SK-N-SH (cell line): ENCODE results near the gene MEX3D. TPM values are rescaled to one million over a fixed set of nuclear protein-coding genes. Genes with fewer than 3 reads are reported as not detected.

ENCODE experiments used
- CTCF ChIA-PET: fragments of 300-600, 350-600 bp; formaldehyde crosslinking; extraction: SDS; loops from one replicate; lab custom pipeline; 2021; lab: Yijun Ruan, JAX
- POLR2A ChIA-PET: fragments of 350-600 bp; sonication (Branson Sonifier 250); formaldehyde crosslinking; extraction: SDS; loops from one replicate; lab custom pipeline; 2020; ENCODE audit warnings: antibody characterized with exemption, inconsistent platforms; lab: Yijun Ruan, JAX
- DNase-seq: peaks from one replicate; pipeline ENCODE4 v3.0.0; 2012
- H2AFZ ChIP-seq: fragments of 200-600 bp; sonication (generic); 2 replicates; pipeline ENCODE4 v1.8.1; 2016; ENCODE audit warnings: antibody characterized with exemption, mild to moderate bottlenecking, low read depth
- H3F3A ChIP-seq: fragments of 200-600 bp; sonication (generic); replicated peaks from 2 replicates; pipeline ENCODE3; 2016; ENCODE audit warnings: antibody characterized with exemption, mild to moderate bottlenecking; ENCODE audit not compliant: insufficient read depth
- H3K27ac ChIP-seq, 2 experiments: fragments of 200-500 bp in 1 of 2; fragments of 200-600 bp in 1 of 2; sonication (Bioruptor generic) in 1 of 2; sonication (generic), shearing (Covaris generic) in 1 of 2; 2 replicates each; pipeline versions ENCODE4 v1.5.1 to v1.6.1; 2014 to 2016; ENCODE audit warnings: low read depth in 2 of 2, inconsistent platforms in 1 of 2, low read length in 1 of 2, mild to moderate bottlenecking in 1 of 2, mixed read lengths in 1 of 2
- H3K27me3 ChIP-seq: fragments of 200-600 bp; sonication (generic), shearing (Covaris generic); 2 replicates; pipeline ENCODE4 v1.6.1; 2016; ENCODE audit warnings: mixed run types; ENCODE audit not compliant: insufficient read depth
- H3K36me3 ChIP-seq, 2 experiments: fragments of 200-500 bp in 1 of 2; fragments of 200-600 bp in 1 of 2; sonication (Bioruptor generic) in 1 of 2; sonication (generic) in 1 of 2; replicated peaks in 1 of 2; 2 replicates each; pipeline versions ENCODE3 to v1.5.1; 2014 to 2016; ENCODE audit warnings: low read length in 1 of 2, mild to moderate bottlenecking in 1 of 2; ENCODE audit not compliant: insufficient read depth in 2 of 2, control insufficient read depth in 1 of 2
- H3K4me1 ChIP-seq, 2 experiments: fragments of 200-500 bp in 1 of 2; fragments of 200-600 bp in 1 of 2; sonication (Bioruptor generic) in 1 of 2; sonication (generic), shearing (Covaris generic) in 1 of 2; 2 replicates each; pipeline versions ENCODE4 v1.5.1 to v1.6.1; 2014 to 2016; ENCODE audit warnings: low read depth in 1 of 2, low read length in 1 of 2, mixed run types in 1 of 2; ENCODE audit not compliant: insufficient read depth in 2 of 2, control insufficient read depth in 1 of 2
- H3K4me2 ChIP-seq: fragments of 200-600 bp; sonication (generic), shearing (Covaris generic); 2 replicates; pipeline ENCODE4 v1.6.1; 2017; ENCODE audit warnings: mixed run types
- H3K4me3 ChIP-seq, 2 experiments: fragments of 200-500 bp in 1 of 2; fragments of 200-600 bp in 1 of 2; sonication (Bioruptor generic) in 1 of 2; sonication (generic), shearing (Covaris generic) in 1 of 2; 2 replicates each; pipeline versions ENCODE4 v1.5.1 to v1.8.1; 2014 to 2016; ENCODE audit warnings: low read depth in 2 of 2, inconsistent platforms in 1 of 2, low read length in 1 of 2, mild to moderate bottlenecking in 1 of 2, mixed read lengths in 1 of 2, moderate library complexity in 1 of 2
- H3K79me2 ChIP-seq: fragments of 200-600 bp; sonication (generic); 2 replicates; pipeline ENCODE4 v1.8.1; 2017; ENCODE audit warnings: mild to moderate bottlenecking; ENCODE audit not compliant: insufficient read depth
- H3K9ac ChIP-seq: fragments of 200-600 bp; sonication (generic); 2 replicates; pipeline ENCODE4 v1.6.1; 2017; ENCODE audit warnings: mixed run types
- H3K9me2 ChIP-seq: fragments of 200-600 bp; sonication (generic); 2 replicates; pipeline ENCODE4 v1.6.1; 2017; ENCODE audit warnings: mixed run types
- H3K9me3 ChIP-seq: fragments of 200-600 bp; sonication (generic); 2 replicates; pipeline ENCODE4 v1.6.1; 2017; ENCODE audit warnings: mixed run types, mild to moderate bottlenecking, moderate library complexity
- H4K20me1 ChIP-seq: fragments of 200-600 bp; sonication (generic); 2 replicates; pipeline ENCODE4 v1.6.1; 2017; ENCODE audit warnings: mild to moderate bottlenecking, mixed run types; ENCODE audit not compliant: insufficient read depth
- EP300 ChIP-seq, 2 experiments: IDR thresholded peaks; 2 replicates each; pipeline versions ENCODE4 v1.4.0 to v1.6.1; 2012; ENCODE audit warnings: borderline replicate concordance in 1 of 2, low read depth in 1 of 2, low read length in 1 of 2
- FOSL2 ChIP-seq: IDR thresholded peaks from 2 replicates; pipeline ENCODE4 v1.4.0; 2012; ENCODE audit warnings: low read depth, mild to moderate bottlenecking, moderate library complexity, borderline replicate concordance
- GATA2 ChIP-seq: sonication (generic); formaldehyde crosslinking; IDR thresholded peaks from 2 replicates; pipeline ENCODE4 v1.5.0; 2020; ENCODE audit warnings: mild to moderate bottlenecking, missing genetic modification reagents
- MXI1 ChIP-seq: IDR thresholded peaks from 2 replicates; pipeline ENCODE4 v1.6.1; 2012; ENCODE audit warnings: mild to moderate bottlenecking, low read depth, low read length, improper control_type of control experiment
- NFIC ChIP-seq: IDR thresholded peaks from 2 replicates; pipeline ENCODE4 v1.4.0; 2012; ENCODE audit warnings: borderline replicate concordance
- NRF1 ChIP-seq: IDR thresholded peaks from 2 replicates; pipeline ENCODE4 v1.6.1; 2012; ENCODE audit warnings: low read depth, mild to moderate bottlenecking, low read length
- POLR2AphosphoS5 ChIP-seq: IDR thresholded peaks from 2 replicates; pipeline ENCODE4 v1.6.1; 2012; ENCODE audit warnings: low read depth, low read length
- RCOR1 ChIP-seq: fragments of 150-350 bp; IDR thresholded peaks from 2 replicates; pipeline ENCODE4 v1.6.1; 2017; ENCODE audit warnings: antibody characterized with exemption, low read length
- SIN3A ChIP-seq: IDR thresholded peaks from 2 replicates; pipeline ENCODE4 v1.6.1; 2012; ENCODE audit warnings: low read depth, mild to moderate bottlenecking, low read length, moderate library complexity, borderline replicate concordance
- SMC3 ChIP-seq: IDR thresholded peaks from 2 replicates; pipeline ENCODE4 v1.6.1; 2012; ENCODE audit warnings: low read depth, low read length, improper control_type of control experiment
- TAF1 ChIP-seq: IDR thresholded peaks from 2 replicates; pipeline ENCODE4 v1.6.1; 2012; ENCODE audit warnings: low read depth, mild to moderate bottlenecking, low read length, moderate library complexity, borderline replicate concordance
- TEAD4 ChIP-seq: IDR thresholded peaks from 2 replicates; pipeline ENCODE4 v1.4.0; 2012; ENCODE audit warnings: mild to moderate bottlenecking, borderline replicate concordance; ENCODE audit not compliant: insufficient read depth
- WGBS: methylation state at CpG from one replicate; pipeline ENCODE4 v1.1.6; 2017; ENCODE audit warnings: low lambda C conversion rate; 5-methylcytosine and 5-hydroxymethylcytosine counted together
- polyA plus RNA-seq, 3 experiments: library from polyadenylated mRNA; depleted of rRNA; stranded (reverse); fragments of >200 nt; gene quantifications; 2 replicates each; pipeline ENCODE4 v1.2.3, GENCODE V29; 2012
- TF ChIP-seq, protein P1 (sequence below): fragments of 200-600 bp; sonication (generic); IDR thresholded peaks from 2 replicates; pipeline ENCODE4 v1.6.1; 2017; ENCODE audit warnings: antibody characterized with exemption, mild to moderate bottlenecking, moderate library complexity
- TF ChIP-seq, protein P2 (sequence below): IDR thresholded peaks from 2 replicates; pipeline ENCODE4; 2012
- TF ChIP-seq, protein P3 (sequence below): IDR thresholded peaks from 2 replicates; pipeline ENCODE4 v1.4.0; 2012; ENCODE audit warnings: low read depth, borderline replicate concordance
- TF ChIP-seq, protein P4 (sequence below): IDR thresholded peaks from 2 replicates; pipeline ENCODE4 v1.4.0; 2012; ENCODE audit warnings: low read depth
- TF ChIP-seq, protein P5 (sequence below): IDR thresholded peaks from 2 replicates; pipeline ENCODE4 v1.4.0; 2012; ENCODE audit warnings: low read depth, borderline replicate concordance

The MEX3D gene
- polyA plus RNA-seq, 1 of the 3 experiments (the other 2 are of a cell fraction), result 14.9 TPM

DNA sequence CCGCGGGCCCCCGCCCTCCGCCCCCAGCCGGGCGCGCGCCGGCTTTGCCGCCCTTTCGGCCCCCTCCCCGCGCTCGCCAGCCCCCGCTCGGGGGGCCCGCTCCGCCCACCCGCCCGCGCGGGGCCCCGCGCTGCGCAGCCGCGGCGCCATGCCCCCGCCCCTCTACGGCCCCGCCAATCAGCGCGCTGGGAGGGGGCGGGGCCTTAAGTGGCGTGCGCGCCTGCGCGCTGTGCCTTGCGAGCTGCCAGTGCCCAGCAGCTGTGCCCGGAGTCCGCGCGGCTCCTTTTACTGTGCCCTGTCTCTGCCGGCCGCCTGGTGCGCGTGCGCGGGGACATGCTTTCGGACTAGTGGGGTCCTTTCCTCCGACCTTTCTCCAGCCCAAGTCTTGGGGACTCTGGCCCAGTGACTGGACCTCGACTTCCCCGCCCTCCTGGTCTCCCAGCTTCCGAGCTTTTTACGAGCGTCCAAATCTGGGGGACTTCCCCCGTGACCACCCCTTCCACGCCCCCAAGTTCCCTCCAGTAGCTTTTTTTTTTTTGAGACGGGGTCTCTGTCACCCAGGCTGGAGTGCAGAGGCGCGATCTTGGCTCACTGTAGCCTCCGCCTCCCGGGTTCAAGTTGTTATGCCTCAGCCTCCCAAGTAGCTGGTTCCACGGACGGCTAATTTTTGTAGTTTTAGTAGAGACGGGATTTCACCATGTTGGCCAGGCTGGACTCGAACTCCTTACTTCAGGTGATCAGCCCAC lies 24.8 kb upstream of the MEX3D start, which contains the start of gene MBD3 (continued):
- no peak for TF ChIP-seq GATA2 (CRISPR knock-in tag)
- no peak for TF ChIP-seq RCOR1
- TF ChIP-seq FOSL2, result no peak
- peak in 1 of 2 experiments; percentile 45; a peak in 1 of 4 replicates for TF ChIP-seq EP300 (IDR thresholded peaks at IDR 0.05; ENCODE audit: borderline replicate concordance in 1 of 2, low read depth in 1 of 2, low read length in 1 of 2)
- TF ChIP-seq, protein P1, sequence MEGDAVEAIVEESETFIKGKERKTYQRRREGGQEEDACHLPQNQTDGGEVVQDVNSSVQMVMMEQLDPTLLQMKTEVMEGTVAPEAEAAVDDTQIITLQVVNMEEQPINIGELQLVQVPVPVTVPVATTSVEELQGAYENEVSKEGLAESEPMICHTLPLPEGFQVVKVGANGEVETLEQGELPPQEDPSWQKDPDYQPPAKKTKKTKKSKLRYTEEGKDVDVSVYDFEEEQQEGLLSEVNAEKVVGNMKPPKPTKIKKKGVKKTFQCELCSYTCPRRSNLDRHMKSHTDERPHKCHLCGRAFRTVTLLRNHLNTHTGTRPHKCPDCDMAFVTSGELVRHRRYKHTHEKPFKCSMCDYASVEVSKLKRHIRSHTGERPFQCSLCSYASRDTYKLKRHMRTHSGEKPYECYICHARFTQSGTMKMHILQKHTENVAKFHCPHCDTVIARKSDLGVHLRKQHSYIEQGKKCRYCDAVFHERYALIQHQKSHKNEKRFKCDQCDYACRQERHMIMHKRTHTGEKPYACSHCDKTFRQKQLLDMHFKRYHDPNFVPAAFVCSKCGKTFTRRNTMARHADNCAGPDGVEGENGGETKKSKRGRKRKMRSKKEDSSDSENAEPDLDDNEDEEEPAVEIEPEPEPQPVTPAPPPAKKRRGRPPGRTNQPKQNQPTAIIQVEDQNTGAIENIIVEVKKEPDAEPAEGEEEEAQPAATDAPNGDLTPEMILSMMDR, result no peak

DNA sequence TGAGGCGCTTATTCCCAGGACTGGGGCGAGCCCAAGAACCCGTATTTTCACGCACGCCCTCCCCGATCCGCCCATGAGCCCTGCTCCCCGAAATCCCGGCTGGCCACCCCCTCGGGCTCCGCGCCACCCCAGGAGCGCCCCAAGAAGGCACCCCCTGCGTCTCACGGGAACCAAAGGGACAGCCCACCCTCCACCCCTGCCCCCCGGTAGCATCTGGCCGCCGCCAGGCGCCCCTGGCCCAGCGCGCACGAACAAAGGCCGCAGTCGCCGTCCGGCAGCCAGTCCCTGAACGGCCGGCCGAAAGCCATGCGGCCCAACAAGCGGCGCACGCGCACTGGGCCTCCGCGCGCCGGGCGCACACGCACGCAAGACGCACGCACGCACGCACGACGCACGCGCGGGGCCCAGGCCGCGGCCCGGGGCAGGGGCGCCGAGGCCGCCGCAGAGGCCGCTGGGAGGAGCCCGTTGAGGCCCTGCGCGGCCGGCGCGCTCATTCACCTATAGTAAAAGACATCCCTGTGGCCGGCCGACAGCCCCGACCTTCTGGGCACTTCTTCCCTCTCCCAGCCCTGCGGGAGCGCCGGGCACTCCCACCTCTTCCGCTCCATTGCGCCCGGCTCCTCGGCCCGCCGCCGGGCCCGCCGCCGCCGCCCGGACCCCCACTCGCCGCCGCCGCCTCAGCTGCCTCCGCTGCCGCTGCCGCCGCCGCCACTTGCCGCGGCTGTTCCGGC lies 24.1 kb upstream of the MEX3D start:
- POLR2A ChIA-PET, result interaction anchor here (0.9 to 1.3 kb wide), 4 partner anchors 10 to 142 kb away, joined by 3 to 15 read pairs (median 4); partner anchors contain the start of genes APC2 and UQCR11
- Histone ChIP-seq H3K9ac (peak overlapping the region; percentile 97), H3K4me2 (peak overlapping the region; percentile 99), H2AFZ (no peak overlapping the region; the same call in 1 of the 2 replicates), H4K20me1 (peaks cover 27% of the 10 kb centered on the region; the same call in 1 of the 2 replicates), H3F3A (peaks cover 7% of the 10 kb centered on the region), H3K27me3 (no peaks in the 10 kb centered on the region), H3K27ac (peak overlapping the region; percentile 82 to 93), H3K4me3 (peak overlapping the region; percentile 69 to 88), H3K4me1 (peaks cover 9 to 12% of the 10 kb centered on the region in 2 experiments; a peak in 1 of 4 replicates), H3K36me3 (peaks cover 5 to 6% of the 10 kb centered on the region in 2 experiments), H3K9me3 (no peaks in the 10 kb centered on the region), H3K79me2 (peaks cover 49% of the 10 kb centered on the region), H3K9me2 (no peaks in the 10 kb centered on the region)
- TF ChIP-seq GATA2 (CRISPR knock-in tag), result no peak
- TF ChIP-seq, protein P2, sequence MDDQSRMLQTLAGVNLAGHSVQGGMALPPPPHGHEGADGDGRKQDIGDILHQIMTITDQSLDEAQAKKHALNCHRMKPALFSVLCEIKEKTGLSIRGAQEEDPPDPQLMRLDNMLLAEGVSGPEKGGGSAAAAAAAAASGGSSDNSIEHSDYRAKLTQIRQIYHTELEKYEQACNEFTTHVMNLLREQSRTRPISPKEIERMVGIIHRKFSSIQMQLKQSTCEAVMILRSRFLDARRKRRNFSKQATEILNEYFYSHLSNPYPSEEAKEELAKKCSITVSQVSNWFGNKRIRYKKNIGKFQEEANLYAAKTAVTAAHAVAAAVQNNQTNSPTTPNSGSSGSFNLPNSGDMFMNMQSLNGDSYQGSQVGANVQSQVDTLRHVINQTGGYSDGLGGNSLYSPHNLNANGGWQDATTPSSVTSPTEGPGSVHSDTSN, result peak; percentile 14; the same call in 1 of the 2 replicates
- TF ChIP-seq SIN3A, result peak; percentile 64
- peak; percentile 87; the same call in 1 of the 2 replicates for TF ChIP-seq TAF1
- TF ChIP-seq POLR2AphosphoS5, result peak; percentile 92
- TF ChIP-seq, protein P3, sequence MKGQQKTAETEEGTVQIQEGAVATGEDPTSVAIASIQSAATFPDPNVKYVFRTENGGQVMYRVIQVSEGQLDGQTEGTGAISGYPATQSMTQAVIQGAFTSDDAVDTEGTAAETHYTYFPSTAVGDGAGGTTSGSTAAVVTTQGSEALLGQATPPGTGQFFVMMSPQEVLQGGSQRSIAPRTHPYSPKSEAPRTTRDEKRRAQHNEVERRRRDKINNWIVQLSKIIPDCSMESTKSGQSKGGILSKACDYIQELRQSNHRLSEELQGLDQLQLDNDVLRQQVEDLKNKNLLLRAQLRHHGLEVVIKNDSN, result no peak
- no peak for TF ChIP-seq EP300 (IDR thresholded peaks at IDR 0.05; ENCODE audit: borderline replicate concordance in 1 of 2, low read depth in 1 of 2, low read length in 1 of 2)
- TF ChIP-seq, protein P4, sequence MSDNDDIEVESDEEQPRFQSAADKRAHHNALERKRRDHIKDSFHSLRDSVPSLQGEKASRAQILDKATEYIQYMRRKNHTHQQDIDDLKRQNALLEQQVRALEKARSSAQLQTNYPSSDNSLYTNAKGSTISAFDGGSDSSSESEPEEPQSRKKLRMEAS, result peak; percentile 90
- TF ChIP-seq NFIC, result no peak
- 0 out of 2 replicates have a peak, but pooled peaks have one; percentile 5 for TF ChIP-seq TEAD4
- peak; percentile 85 for TF ChIP-seq MXI1
- TF ChIP-seq, protein P5, sequence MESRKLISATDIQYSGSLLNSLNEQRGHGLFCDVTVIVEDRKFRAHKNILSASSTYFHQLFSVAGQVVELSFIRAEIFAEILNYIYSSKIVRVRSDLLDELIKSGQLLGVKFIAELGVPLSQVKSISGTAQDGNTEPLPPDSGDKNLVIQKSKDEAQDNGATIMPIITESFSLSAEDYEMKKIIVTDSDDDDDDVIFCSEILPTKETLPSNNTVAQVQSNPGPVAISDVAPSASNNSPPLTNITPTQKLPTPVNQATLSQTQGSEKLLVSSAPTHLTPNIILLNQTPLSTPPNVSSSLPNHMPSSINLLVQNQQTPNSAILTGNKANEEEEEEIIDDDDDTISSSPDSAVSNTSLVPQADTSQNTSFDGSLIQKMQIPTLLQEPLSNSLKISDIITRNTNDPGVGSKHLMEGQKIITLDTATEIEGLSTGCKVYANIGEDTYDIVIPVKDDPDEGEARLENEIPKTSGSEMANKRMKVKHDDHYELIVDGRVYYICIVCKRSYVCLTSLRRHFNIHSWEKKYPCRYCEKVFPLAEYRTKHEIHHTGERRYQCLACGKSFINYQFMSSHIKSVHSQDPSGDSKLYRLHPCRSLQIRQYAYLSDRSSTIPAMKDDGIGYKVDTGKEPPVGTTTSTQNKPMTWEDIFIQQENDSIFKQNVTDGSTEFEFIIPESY, result no peak; the same call in 1 of the 2 replicates
- peak; percentile 90 for TF ChIP-seq NRF1
- TF ChIP-seq SMC3, result peak; percentile 8; the same call in 1 of the 2 replicates
- DNase-seq, result peak; percentile 96
- 0% methylated on average over 8 of the region's 94 CpGs for WGBS
- CTCF ChIA-PET, result interaction anchor here (1.2 to 4.2 kb wide), 5 partner anchors 13 to 203 kb away, joined by 3 to 24 read pairs (median 4); no protein-coding TSS in a partner anchor
